ENCODE measurements around the gene AHSA1.

DNA sequence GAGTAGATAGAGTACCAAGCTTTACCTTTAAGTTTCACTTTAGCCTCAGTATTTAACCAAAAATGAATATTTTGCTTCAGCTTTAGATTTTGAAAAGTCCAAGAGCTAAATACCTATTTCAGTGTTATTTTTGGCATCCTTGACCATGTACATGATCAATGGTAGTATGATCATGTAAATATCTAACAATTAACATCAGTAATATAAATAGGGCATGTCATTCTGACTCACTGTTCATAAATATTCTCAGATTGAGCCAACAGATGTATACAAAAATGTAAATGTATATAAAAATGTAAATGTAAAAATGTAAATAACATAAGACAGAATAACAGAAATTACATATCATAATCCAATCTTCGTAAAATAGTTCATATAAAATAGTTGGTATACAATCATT, 19.3 kb upstream of the AHSA1 start:
- TF ChIP-seq CTCF (conservative IDR thresholded peaks at IDR 0.05; ENCODE audit: low read depth, low read length) (no peak), EZH2 (IDR thresholded peaks at IDR 0.05; ENCODE audit: borderline replicate concordance, low read depth, low read length, poor library complexity, severe bottlenecking) (no peak)

Data from A673 (cell line).